HG02981 (cell line): Measurements from ENCODE around the gene TRRAP.

ENCODE experiments used
- ATAC-seq: cut with Tn5 transposase; IDR thresholded peaks from one replicate; pipeline ENCODE4 v1.9.1; 2021; ENCODE audit warnings: mild to moderate bottlenecking, moderate library complexity; ENCODE audit not compliant: unreplicated experiment

TRRAP gene

DNA sequence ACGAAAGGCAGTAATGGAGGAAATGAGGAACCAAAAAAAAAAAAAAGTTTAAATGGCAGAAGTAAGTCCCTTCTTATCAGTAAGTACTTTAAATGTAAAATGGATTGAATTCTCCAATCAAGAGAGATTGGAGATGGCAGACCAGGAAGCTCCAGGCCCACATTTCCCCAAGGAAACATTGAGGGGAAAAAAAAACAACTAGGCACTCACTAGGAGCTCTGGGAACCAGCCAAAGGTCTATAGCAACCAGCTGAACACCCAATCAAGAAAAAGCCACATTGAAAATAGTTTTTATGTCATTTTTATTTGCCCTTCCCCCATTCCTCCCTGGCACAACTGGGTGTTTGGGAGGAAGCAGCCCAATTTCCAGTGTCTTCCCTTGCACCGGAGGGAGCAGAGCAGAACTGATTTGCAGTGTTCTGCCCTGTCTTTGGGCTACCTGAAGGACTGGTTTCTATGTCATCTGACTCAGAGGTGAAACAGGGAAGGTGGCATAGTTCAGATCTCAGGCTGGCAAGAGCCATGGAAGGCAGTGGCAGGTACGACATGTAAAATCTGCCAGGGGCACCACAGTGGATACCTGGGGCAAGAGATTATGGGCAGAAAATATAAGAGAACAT lies 143.7 kb downstream of the TRRAP start:
- ATAC-seq, result no peak

DNA sequence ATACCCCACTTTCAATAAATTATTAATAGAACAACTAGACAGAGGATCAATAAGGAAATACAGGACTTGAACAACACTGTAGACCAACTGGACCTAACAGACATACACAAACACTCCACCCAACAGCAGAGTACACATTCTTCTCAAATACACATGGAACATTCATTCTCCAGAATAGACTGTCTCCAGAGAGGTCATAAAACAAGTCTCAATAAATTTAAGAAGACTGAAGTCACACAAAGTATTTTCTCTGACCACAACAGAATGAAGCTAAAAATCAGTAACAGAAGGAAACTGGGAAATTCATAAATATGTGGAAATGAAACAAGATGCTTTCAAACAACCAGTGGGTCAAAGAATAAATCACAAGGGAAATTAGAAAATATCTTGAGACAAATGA lies 145.7 kb downstream of the TRRAP start:
- no peak for ATAC-seq

DNA sequence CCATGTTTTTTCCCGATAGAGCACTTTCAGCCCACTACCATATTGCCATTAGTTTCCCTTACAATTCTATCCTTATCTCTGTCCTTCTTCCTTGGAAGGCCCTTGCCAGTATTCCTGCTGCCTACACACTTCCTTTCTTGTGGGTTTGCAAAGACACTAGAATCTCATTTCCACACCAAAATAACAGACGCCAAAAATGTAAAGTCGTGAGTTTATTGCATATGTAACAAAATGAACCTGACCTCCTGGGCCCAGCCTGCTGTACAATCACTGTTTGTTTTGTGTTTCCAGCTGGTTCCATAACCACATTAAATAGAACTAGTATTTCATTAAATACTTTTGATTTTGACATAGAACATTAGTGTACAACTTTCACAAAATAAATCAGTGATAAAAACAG lies 148.9 kb downstream of the TRRAP start:
- no peak for ATAC-seq

DNA sequence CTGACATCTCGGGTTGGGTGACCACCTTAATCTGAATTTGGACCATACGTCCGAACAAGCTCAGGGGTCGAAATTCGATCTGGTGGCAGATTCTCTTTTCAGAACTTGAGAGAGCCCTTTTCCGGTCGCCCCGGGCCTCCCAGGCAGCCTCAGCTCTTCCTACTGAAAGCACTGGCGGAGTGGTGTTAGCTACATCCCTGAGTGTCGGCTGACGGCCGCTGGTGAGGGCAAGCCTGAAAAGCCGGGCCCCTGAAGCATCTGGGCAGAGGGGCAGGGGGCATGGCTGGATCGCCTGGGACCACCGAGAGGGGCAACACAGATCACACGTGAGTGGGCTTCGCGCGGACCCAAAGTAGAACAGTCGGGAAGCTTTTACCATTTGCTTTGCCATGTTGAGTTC lies 149.5 kb downstream of the TRRAP start:
- ATAC-seq, result no peak

GRCh38 chr7:99028261-99028973 lies 150.1 kb downstream of the TRRAP start:
- no peak for ATAC-seq

- no peak for ATAC-seq
Measured at GRCh38 chr7:99029466-99030435, 151.4 kb downstream of the TRRAP start.

DNA sequence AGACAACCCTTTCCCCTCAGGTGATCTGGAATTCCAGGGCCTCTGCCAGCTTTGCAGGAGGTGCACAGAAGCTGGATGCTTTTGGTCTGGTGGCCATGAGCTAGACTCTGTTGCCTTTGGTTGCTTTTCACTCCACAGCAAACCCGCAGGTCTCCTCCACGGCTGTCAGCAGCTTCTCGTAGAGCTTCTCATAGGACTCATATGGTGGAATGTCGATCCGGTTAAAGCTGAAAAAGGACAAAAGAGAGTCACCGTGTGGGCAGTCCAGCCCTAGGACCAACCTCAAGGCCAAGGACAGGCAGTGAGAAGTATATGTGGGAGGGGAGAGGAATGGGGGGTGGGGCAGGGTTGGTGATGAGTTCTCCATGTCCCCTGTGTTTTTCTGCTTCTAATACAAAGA lies 152.1 kb downstream of the TRRAP start:
- ATAC-seq, result no peak

DNA sequence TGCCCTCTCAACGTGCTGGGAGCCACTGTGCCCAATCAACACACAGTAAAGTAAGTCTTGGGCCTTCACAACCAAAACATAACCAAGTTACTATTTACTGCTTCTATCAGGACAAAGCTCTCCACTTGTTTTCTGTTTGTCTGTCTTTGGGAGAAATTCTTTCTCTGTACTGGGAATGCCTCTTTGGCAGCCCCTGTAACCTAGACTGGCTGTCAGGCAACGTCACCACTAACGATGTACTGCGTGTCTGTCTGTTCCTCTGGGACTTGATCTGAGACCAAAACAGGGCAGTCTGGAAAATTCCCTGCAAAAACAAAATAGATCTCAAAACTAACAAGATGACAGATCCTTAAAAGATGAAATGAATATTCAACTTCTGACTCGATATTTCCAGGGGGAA lies 152.6 kb downstream of the TRRAP start:
- no peak for ATAC-seq

GRCh38 chr7:99031496-99031895 lies 153.2 kb downstream of the TRRAP start:
- ATAC-seq, result no peak

DNA sequence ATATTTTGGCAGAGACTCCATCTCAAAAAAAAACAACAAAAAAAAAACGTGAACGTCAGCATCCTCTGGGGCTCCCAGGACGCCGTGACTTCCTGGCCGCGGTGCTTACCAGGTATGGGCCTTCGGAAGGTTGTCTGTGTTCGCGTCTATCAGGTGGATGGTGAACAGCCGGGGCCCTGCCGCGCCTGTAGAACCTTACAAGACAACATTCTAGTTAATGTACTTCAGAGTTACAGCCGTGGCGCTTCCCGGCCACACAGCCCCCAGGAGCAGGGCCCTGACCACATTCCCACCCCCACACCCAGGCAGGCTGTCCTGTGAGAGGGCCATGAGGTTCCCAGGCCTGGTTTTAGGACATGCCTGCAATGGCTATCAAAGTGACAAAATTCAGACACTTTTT lies 154.6 kb downstream of the TRRAP start:
- no peak for ATAC-seq

DNA sequence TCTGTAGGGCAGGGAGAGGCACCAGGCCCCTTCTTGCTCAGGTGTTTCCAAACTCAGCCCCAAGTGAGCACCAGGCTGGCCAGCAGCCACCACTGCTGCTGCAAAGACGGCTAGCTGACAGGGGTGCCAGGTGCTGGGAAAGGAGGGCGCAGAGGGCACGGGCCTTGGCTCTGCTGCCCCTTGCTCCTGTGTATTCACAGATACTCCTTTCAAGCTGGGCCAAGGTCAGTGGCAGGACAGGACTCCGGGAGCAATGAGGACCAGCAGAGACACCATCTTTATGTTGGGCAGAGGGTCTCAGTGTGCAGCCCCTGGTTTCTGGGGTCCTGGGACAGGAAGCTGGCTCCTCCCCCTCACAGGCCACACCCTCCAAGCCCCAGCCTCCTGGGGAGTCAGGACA lies 155.4 kb downstream of the TRRAP start:
- no peak for ATAC-seq

GRCh38 chr7:99034932-99035722 lies 156.8 kb downstream of the TRRAP start:
- ATAC-seq, result no peak

DNA sequence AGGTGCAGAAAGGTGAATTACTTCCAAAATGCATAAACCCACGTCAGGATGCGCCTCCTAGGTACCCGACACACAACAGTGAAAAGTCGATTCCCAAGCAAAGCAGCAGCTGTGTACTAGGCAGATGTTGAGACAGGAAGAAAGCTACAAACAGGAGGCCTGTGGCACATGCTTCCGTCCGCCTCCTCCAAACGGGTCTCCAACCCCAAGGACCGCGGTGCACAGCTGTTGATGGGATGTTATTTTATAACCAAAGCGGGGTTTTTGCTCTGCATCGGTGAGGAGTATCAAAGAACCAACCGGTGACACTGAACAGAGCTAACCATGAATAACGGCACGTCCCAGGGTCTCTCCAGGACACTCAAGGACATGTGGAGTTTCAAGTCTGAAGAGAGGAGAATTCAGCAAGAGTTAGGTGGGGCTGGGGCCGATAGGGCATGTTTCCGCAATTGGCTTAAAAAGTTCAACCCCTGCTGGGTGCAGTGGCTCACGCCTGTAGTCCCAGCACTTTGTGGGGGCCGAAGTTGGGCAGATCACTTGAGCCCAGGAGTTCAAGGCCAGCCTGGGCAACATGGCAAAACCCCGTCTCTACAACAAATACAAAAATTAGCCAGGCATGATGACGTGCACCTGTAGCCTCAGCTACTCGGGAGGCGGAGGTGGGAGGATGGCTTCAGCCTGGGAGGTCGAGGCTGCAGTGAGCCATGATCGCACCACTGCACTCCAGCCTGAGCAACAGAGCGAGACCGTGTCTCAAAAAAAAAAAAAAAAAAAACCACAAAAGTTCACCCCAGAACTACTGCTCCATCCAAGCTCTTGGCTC lies 157.6 kb downstream of the TRRAP start:
- ATAC-seq, result no peak

DNA sequence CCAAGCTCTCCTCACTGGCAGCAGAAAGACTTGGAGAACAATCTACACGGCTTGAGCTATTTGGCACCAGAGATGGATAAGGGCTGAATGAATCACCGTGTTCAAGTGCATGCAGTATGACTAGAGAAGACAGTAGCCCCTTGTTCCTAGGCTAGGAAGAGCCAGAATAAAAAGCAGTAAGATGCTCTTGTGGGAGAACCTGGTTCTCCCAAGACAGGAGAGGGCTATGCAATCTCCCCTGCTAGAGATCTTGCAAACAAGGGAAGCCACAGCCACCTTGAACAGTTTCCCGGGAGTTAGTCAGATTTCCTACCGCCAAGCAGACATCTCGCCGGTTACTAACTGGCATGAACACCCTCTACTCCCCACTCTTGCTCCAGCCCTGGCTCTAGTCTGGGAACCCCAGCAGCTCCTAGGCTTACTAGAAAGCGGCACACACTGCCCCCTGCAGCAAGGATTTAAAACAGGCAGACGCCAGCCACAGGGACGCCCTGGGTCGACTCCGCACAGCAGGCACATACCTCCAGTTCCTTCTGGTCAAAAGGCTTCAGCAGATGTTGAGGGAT lies 158.3 kb downstream of the TRRAP start:
- no peak for ATAC-seq

DNA sequence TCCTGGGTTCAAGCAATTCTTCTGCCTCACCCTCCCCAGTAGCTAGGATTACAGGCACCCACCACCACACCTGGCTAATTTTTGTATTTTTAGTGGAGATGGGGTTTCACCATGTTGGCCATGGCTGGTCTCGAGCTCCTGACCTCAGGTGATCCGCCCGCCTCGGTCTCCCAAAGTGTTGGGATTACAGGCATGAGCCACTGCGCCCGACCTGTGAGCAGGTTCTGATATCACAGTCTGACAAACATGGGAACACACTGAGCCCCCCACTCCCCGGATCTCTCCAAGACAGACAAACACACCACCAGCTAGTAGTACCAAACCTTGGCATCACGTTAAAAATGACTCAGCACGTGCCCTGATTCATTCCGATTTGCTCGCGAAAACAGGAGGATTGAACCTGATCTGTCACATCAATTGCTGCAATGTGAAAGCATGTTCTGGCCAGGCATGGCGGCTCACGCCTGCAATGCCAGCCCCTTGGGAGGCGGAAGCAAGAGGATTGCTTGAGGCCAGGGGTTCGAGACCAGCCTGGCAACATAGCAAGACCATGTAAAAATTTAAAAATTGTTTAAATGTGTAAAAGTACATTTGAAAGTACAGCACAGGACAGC lies 159.1 kb downstream of the TRRAP start:
- no peak for ATAC-seq

GRCh38 chr7:99038086-99038855 lies 159.9 kb downstream of the TRRAP start:
- no peak for ATAC-seq

DNA sequence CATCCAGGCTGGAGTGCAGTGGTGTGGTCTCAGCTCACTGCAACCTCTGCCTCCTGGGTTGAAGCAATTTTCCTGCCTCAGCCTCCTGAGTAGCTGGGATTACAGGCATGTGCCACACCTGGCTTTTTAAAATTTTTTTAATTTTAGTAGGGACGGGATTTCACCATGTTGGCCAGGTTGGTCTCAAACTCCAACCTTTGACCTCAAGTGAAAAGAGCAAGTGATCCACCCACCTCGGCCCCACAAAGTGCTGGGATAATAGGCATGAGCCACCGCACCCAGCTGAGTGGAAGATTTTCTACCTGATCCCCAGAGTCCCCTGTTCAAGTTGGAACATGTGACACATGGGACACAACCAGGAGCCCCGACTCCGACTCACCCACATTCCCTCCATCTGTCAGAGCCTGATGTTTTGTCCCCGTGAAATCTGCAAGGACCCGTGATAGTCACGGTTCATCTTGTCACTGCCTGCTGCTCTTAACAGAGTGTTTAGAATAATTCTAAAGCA lies 161.1 kb downstream of the TRRAP start:
- ATAC-seq, result no peak
